HEK293 (cell line): ENCODE measurements around the gene EBP.

ENCODE experiments used
- KLF7 ChIP-seq: fragments of 450-650 bp; formaldehyde crosslinking; IDR thresholded peaks from 2 replicates; pipeline ENCODE4 v1.5.1; 2016; ENCODE audit warnings: missing biosample characterization, missing genetic modification characterization, borderline replicate concordance
- OSR2 ChIP-seq: fragments of 450-650 bp; formaldehyde crosslinking; IDR thresholded peaks from 2 replicates; pipeline ENCODE4 v1.5.1; 2016; ENCODE audit warnings: missing biosample characterization, missing genetic modification characterization
- ZBTB17 ChIP-seq: fragments of 450-650 bp; formaldehyde crosslinking; IDR thresholded peaks from 2 replicates; pipeline ENCODE4 v1.5.1; 2016; ENCODE audit warnings: missing biosample characterization, missing genetic modification characterization
- ZNF138 ChIP-seq: fragments of 450-650 bp; formaldehyde crosslinking; IDR thresholded peaks from 2 replicates; pipeline ENCODE4 v1.5.1; 2016; ENCODE audit warnings: missing biosample characterization, missing genetic modification characterization, borderline replicate concordance
- ZNF155 ChIP-seq: fragments of 450-650 bp; formaldehyde crosslinking; IDR thresholded peaks from 2 replicates; pipeline ENCODE4 v1.5.1; 2016; ENCODE audit warnings: missing biosample characterization, missing genetic modification characterization
- ZNF169 ChIP-seq: fragments of 450-650 bp; formaldehyde crosslinking; IDR thresholded peaks from 2 replicates; pipeline ENCODE4 v1.5.1; 2016; ENCODE audit warnings: missing biosample characterization, missing genetic modification characterization
- ZNF211 ChIP-seq: fragments of 450-650 bp; formaldehyde crosslinking; IDR thresholded peaks from 2 replicates; pipeline ENCODE4 v1.5.1; 2016; ENCODE audit warnings: low read depth, missing biosample characterization, missing genetic modification characterization
- ZNF266 ChIP-seq: fragments of 450-650 bp; formaldehyde crosslinking; IDR thresholded peaks from 2 replicates; pipeline ENCODE4 v1.5.1; 2016; ENCODE audit warnings: missing biosample characterization, missing genetic modification characterization, low read depth
- ZNF311 ChIP-seq: fragments of 450-650 bp; formaldehyde crosslinking; IDR thresholded peaks from 2 replicates; pipeline ENCODE4 v1.5.1; 2017; ENCODE audit warnings: missing biosample characterization, missing genetic modification characterization, borderline replicate concordance
- ZNF324 ChIP-seq: fragments of 450-650 bp; formaldehyde crosslinking; IDR thresholded peaks from 2 replicates; pipeline ENCODE4 v1.5.1; 2016; ENCODE audit warnings: missing biosample characterization, missing genetic modification characterization
- ZNF366 ChIP-seq: fragments of 450-650 bp; formaldehyde crosslinking; conservative IDR thresholded peaks from 2 replicates; pipeline ENCODE4 v1.5.1; 2016; ENCODE audit warnings: missing biosample characterization, missing genetic modification characterization
- ZNF561 ChIP-seq: fragments of 450-650 bp; IDR thresholded peaks from 2 replicates; pipeline ENCODE4 v1.5.1; 2018; ENCODE audit warnings: missing biosample characterization, missing genetic modification characterization, borderline replicate concordance
- ZNF624 ChIP-seq: fragments of 450-650 bp; formaldehyde crosslinking; IDR thresholded peaks from 2 replicates; pipeline ENCODE4 v1.5.1; 2017; ENCODE audit warnings: missing biosample characterization, missing genetic modification characterization
- ZNF670 ChIP-seq: fragments of 450-650 bp; formaldehyde crosslinking; IDR thresholded peaks from 2 replicates; pipeline ENCODE4 v1.5.1; 2016; ENCODE audit warnings: missing biosample characterization, missing genetic modification characterization, low read depth
- ZNF776 ChIP-seq: fragments of 450-650 bp; formaldehyde crosslinking; IDR thresholded peaks from 2 replicates; pipeline ENCODE4 v1.5.0; 2017; ENCODE audit warnings: missing biosample characterization, missing genetic modification characterization, borderline replicate concordance
- ZNF792 ChIP-seq: fragments of 450-650 bp; formaldehyde crosslinking; IDR thresholded peaks from 2 replicates; pipeline ENCODE4 v1.5.1; 2016; ENCODE audit warnings: missing biosample characterization, missing genetic modification characterization
- TF ChIP-seq, protein P1 (sequence below): fragments of 450-650 bp; formaldehyde crosslinking; IDR thresholded peaks from 2 replicates; pipeline ENCODE4 v1.5.1; 2016; ENCODE audit warnings: missing biosample characterization, missing genetic modification characterization
- TF ChIP-seq, protein P2 (sequence below): fragments of 450-650 bp; formaldehyde crosslinking; IDR thresholded peaks from 2 replicates; pipeline ENCODE4 v1.5.1; 2017; ENCODE audit warnings: missing biosample characterization, missing genetic modification characterization
- TF ChIP-seq, protein P3 (sequence below): fragments of 450-650 bp; formaldehyde crosslinking; IDR thresholded peaks from 2 replicates; pipeline ENCODE4 v1.5.1; 2017; ENCODE audit warnings: missing biosample characterization, missing genetic modification characterization
- TF ChIP-seq, protein P4 (sequence below): fragments of 450-650 bp; formaldehyde crosslinking; conservative IDR thresholded peaks from 2 replicates; pipeline ENCODE4 v1.5.1; 2016; ENCODE audit warnings: low read depth, missing biosample characterization, missing genetic modification characterization
- TF ChIP-seq, protein P5 (sequence below): fragments of 450-650 bp; formaldehyde crosslinking; IDR thresholded peaks from 2 replicates; pipeline ENCODE4 v1.5.1; 2017; ENCODE audit warnings: missing biosample characterization, missing genetic modification characterization
- TF ChIP-seq, protein P6 (sequence below): fragments of 450-650 bp; IDR thresholded peaks from 2 replicates; pipeline ENCODE4 v1.5.1; 2018; ENCODE audit warnings: missing biosample characterization, missing genetic modification characterization
- TF ChIP-seq, protein P7 (sequence below): fragments of 450-650 bp; formaldehyde crosslinking; IDR thresholded peaks from 2 replicates; pipeline ENCODE4 v1.5.1; 2016; ENCODE audit warnings: missing biosample characterization, missing genetic modification characterization

Gene EBP

DNA sequence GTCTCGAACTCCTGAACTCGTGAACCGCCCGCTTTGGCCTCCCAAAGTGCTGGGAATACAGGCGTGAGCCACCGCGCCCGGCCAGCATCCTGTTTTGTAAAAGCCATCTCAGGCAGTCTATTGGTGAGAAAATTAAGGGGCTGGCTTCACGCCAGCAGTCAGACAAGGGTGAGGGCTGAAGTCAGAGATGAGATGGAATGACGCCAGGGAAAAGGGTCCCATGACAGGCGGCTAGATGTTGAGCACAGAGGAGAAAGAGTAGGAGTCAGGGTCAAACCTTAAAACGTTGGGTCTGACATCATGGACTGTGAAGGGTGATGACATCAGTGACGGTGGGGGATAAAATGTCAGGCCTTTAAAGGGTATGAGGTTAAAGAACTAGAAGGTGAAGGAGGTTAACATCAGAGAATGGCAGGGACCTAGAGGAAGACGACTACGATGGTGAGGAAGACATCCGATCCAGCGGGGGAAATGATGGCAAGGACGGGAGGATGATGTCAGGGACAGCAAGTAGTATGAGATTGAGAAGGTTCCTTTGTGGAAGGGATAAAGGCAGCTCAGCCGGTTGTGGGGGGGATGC lies 52.2 kb downstream of the EBP start (continued):
- TF ChIP-seq, protein P1, sequence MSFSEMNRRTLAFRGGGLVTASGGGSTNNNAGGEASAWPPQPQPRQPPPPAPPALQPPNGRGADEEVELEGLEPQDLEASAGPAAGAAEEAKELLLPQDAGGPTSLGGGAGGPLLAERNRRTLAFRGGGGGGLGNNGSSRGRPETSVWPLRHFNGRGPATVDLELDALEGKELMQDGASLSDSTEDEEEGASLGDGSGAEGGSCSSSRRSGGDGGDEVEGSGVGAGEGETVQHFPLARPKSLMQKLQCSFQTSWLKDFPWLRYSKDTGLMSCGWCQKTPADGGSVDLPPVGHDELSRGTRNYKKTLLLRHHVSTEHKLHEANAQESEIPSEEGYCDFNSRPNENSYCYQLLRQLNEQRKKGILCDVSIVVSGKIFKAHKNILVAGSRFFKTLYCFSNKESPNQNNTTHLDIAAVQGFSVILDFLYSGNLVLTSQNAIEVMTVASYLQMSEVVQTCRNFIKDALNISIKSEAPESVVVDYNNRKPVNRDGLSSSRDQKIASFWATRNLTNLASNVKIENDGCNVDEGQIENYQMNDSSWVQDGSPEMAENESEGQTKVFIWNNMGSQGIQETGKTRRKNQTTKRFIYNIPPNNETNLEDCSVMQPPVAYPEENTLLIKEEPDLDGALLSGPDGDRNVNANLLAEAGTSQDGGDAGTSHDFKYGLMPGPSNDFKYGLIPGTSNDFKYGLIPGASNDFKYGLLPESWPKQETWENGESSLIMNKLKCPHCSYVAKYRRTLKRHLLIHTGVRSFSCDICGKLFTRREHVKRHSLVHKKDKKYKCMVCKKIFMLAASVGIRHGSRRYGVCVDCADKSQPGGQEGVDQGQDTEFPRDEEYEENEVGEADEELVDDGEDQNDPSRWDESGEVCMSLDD (tag by site-specific recombination) = no peak; the same call in 1 of the 2 replicates
- TF ChIP-seq, protein P2, sequence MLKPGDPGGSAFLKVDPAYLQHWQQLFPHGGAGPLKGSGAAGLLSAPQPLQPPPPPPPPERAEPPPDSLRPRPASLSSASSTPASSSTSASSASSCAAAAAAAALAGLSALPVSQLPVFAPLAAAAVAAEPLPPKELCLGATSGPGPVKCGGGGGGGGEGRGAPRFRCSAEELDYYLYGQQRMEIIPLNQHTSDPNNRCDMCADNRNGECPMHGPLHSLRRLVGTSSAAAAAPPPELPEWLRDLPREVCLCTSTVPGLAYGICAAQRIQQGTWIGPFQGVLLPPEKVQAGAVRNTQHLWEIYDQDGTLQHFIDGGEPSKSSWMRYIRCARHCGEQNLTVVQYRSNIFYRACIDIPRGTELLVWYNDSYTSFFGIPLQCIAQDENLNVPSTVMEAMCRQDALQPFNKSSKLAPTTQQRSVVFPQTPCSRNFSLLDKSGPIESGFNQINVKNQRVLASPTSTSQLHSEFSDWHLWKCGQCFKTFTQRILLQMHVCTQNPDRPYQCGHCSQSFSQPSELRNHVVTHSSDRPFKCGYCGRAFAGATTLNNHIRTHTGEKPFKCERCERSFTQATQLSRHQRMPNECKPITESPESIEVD (tag by site-specific recombination) = no peak
- TF ChIP-seq ZNF561 (tag by site-specific recombination) (no peak), ZNF324 (tag by site-specific recombination) (peak; percentile 63; the same call in 1 of the 2 replicates), KLF7 (tag by site-specific recombination) (no peak), ZNF211 (tag by site-specific recombination) (no peak), ZNF138 (tag by site-specific recombination) (no peak), ZNF169 (tag by site-specific recombination) (no peak), ZNF155 (no peak), ZNF792 (0 out of 2 replicates have a peak, but pooled peaks have one; percentile 38), ZNF670 (no peak), ZNF266 (tag by site-specific recombination) (no peak), ZNF624 (tag by site-specific recombination) (no peak), ZNF776 (no peak), OSR2 (peak; percentile 5; the same call in 1 of the 2 replicates), ZNF366 (tag by site-specific recombination) (peak; percentile 92), ZBTB17 (tag by site-specific recombination) (peak; percentile 96), ZNF311 (tag by site-specific recombination) (no peak)
- TF ChIP-seq, protein P3, sequence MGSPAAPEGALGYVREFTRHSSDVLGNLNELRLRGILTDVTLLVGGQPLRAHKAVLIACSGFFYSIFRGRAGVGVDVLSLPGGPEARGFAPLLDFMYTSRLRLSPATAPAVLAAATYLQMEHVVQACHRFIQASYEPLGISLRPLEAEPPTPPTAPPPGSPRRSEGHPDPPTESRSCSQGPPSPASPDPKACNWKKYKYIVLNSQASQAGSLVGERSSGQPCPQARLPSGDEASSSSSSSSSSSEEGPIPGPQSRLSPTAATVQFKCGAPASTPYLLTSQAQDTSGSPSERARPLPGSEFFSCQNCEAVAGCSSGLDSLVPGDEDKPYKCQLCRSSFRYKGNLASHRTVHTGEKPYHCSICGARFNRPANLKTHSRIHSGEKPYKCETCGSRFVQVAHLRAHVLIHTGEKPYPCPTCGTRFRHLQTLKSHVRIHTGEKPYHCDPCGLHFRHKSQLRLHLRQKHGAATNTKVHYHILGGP (tag by site-specific recombination) = no peak
- TF ChIP-seq, protein P4, sequence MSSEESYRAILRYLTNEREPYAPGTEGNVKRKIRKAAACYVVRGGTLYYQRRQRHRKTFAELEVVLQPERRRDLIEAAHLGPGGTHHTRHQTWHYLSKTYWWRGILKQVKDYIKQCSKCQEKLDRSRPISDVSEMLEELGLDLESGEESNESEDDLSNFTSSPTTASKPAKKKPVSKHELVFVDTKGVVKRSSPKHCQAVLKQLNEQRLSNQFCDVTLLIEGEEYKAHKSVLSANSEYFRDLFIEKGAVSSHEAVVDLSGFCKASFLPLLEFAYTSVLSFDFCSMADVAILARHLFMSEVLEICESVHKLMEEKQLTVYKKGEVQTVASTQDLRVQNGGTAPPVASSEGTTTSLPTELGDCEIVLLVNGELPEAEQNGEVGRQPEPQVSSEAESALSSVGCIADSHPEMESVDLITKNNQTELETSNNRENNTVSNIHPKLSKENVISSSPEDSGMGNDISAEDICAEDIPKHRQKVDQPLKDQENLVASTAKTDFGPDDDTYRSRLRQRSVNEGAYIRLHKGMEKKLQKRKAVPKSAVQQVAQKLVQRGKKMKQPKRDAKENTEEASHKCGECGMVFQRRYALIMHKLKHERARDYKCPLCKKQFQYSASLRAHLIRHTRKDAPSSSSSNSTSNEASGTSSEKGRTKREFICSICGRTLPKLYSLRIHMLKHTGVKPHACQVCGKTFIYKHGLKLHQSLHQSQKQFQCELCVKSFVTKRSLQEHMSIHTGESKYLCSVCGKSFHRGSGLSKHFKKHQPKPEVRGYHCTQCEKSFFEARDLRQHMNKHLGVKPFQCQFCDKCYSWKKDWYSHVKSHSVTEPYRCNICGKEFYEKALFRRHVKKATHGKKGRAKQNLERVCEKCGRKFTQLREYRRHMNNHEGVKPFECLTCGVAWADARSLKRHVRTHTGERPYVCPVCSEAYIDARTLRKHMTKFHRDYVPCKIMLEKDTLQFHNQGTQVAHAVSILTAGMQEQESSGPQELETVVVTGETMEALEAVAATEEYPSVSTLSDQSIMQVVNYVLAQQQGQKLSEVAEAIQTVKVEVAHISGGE (tag by site-specific recombination) = no peak
- TF ChIP-seq, protein P5, sequence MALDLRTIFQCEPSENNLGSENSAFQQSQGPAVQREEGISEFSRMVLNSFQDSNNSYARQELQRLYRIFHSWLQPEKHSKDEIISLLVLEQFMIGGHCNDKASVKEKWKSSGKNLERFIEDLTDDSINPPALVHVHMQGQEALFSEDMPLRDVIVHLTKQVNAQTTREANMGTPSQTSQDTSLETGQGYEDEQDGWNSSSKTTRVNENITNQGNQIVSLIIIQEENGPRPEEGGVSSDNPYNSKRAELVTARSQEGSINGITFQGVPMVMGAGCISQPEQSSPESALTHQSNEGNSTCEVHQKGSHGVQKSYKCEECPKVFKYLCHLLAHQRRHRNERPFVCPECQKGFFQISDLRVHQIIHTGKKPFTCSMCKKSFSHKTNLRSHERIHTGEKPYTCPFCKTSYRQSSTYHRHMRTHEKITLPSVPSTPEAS (tag by site-specific recombination) = no peak
- TF ChIP-seq, protein P6, sequence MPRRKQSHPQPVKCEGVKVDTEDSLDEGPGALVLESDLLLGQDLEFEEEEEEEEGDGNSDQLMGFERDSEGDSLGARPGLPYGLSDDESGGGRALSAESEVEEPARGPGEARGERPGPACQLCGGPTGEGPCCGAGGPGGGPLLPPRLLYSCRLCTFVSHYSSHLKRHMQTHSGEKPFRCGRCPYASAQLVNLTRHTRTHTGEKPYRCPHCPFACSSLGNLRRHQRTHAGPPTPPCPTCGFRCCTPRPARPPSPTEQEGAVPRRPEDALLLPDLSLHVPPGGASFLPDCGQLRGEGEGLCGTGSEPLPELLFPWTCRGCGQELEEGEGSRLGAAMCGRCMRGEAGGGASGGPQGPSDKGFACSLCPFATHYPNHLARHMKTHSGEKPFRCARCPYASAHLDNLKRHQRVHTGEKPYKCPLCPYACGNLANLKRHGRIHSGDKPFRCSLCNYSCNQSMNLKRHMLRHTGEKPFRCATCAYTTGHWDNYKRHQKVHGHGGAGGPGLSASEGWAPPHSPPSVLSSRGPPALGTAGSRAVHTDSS (tag by site-specific recombination) = peak; percentile 73
- TF ChIP-seq, protein P7, sequence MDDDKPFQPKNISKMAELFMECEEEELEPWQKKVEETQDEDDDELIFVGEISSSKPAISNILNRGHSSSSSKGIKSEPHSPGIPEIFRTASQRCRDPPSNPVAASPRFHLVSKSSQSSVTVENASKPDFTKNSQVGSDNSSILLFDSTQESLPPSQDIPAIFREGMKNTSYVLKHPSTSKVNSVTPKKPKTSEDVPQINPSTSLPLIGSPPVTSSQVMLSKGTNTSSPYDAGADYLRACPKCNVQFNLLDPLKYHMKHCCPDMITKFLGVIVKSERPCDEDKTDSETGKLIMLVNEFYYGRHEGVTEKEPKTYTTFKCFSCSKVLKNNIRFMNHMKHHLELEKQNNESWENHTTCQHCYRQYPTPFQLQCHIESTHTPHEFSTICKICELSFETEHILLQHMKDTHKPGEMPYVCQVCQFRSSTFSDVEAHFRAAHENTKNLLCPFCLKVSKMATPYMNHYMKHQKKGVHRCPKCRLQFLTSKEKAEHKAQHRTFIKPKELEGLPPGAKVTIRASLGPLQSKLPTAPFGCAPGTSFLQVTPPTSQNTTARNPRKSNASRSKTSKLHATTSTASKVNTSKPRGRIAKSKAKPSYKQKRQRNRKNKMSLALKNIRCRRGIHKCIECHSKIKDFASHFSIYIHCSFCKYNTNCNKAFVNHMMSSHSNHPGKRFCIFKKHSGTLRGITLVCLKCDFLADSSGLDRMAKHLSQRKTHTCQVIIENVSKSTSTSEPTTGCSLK (tag by site-specific recombination) = no peak
